ENCODE data around the gene CEND1.

The CEND1 gene

GRCh38 chr11:794766-795633 lies 5.1 kb upstream of the CEND1 start:
- peak; percentile 42 for DNase-seq (ENCODE audit: low spot score)

- DNase-seq (ENCODE audit: low spot score): no peak
Measured at GRCh38 chr11:794013-794765, 4.3 kb upstream of the CEND1 start.

- no peak for DNase-seq (ENCODE audit: low spot score)
Measured at GRCh38 chr11:793556-793955, 3.7 kb upstream of the CEND1 start.

- DNase-seq (ENCODE audit: low spot score): no peak
Measured at GRCh38 chr11:792873-793272, 3.0 kb upstream of the CEND1 start.

- DNase-seq (ENCODE audit: low spot score): no peak
Measured at GRCh38 chr11:792535-792821, 2.6 kb upstream of the CEND1 start.

GRCh38 chr11:791658-792534 lies 2.0 kb upstream of the CEND1 start:
- no peak for DNase-seq (ENCODE audit: low spot score)

GRCh38 chr11:790721-791564 lies 1.1 kb upstream of the CEND1 start:
- DNase-seq (ENCODE audit: low spot score): no peak

- no peak for DNase-seq (ENCODE audit: low spot score)
Measured at GRCh38 chr11:788953-789940, 643 bp downstream of the CEND1 start.

GRCh38 chr11:788009-788640 lies 1.8 kb downstream of the CEND1 start:
- DNase-seq (ENCODE audit: low spot score): no peak

- no peak for DNase-seq (ENCODE audit: low spot score)
Measured at GRCh38 chr11:787084-787675, 2.7 kb downstream of the CEND1 start.

GRCh38 chr11:786235-787083 lies 3.4 kb downstream of the CEND1 start:
- no peak for DNase-seq (ENCODE audit: low spot score)

- DNase-seq (ENCODE audit: low spot score): no peak
Measured at GRCh38 chr11:783581-784015, 6.3 kb downstream of the CEND1 start.

GRCh38 chr11:782264-783174 lies 7.4 kb downstream of the CEND1 start:
- no peak for DNase-seq (ENCODE audit: low spot score)

GRCh38 chr11:779955-780532 lies 9.8 kb downstream of the CEND1 start:
- no peak for DNase-seq (ENCODE audit: low spot score)

- DNase-seq (ENCODE audit: low spot score): no peak
Measured at GRCh38 chr11:778976-779954, 10.6 kb downstream of the CEND1 start.
